EL (cell line): ENCODE measurements around the gene CIART.
A peak's percentile ranks its signal among the peaks of the same experiment; 100 is the strongest.
"Not testable (repeated sequence)": the region's sequence is repeated elsewhere in the genome, so short reads cannot be mapped to it uniquely, and the experiment has no call there.

Experiments used
- DNase-seq: peaks from one replicate; pipeline ENCODE4 v3.0.0-alpha.2; 2016

The CIART gene

GRCh38 chr1:150262388-150263320, 19.7 kb upstream of the CIART start:
- DNase-seq: no peak

GRCh38 chr1:150263549-150263948, 18.8 kb upstream of the CIART start:
- no peak for DNase-seq

GRCh38 chr1:150267896-150268295, 14.5 kb upstream of the CIART start:
- DNase-seq: no peak

- peak; percentile 25 for DNase-seq
Observed at GRCh38 chr1:150268340-150268704, 14.0 kb upstream of the CIART start.

- DNase-seq: peak; percentile 97
Observed at GRCh38 chr1:150268705-150269403, 13.5 kb upstream of the CIART start, which contains the start of gene APH1A. Gene APH1A, minus strand, starts transcription at chr1:150269016. Its CDS starts 206 bp downstream, at chr1:150268810.

- no peak for DNase-seq
Observed at GRCh38 chr1:150269451-150269850, 12.9 kb upstream of the CIART start.

- no peak for DNase-seq
Observed at GRCh38 chr1:150271291-150271959, 10.9 kb upstream of the CIART start.

- DNase-seq: no peak
Observed at GRCh38 chr1:150273311-150273710, 9.0 kb upstream of the CIART start.

GRCh38 chr1:150280138-150280707, 2.1 kb upstream of the CIART start:
- no peak for DNase-seq

GRCh38 chr1:150281221-150281757, 1.1 kb upstream of the CIART start:
- peak; percentile 75 for DNase-seq

- no peak for DNase-seq
Observed at GRCh38 chr1:150282558-150282958, 204 bp downstream of the CIART start.

GRCh38 chr1:150283260-150283659, 906 bp downstream of the CIART start:
- DNase-seq: no peak

- DNase-seq: no peak
Observed at GRCh38 chr1:150288382-150288781, 6.0 kb downstream of the CIART start.

- no peak for DNase-seq
Observed at GRCh38 chr1:150288822-150289221, 6.5 kb downstream of the CIART start.

- DNase-seq: peak; percentile 90
Observed at GRCh38 chr1:150293433-150294253, 11.3 kb downstream of the CIART start, which contains the start of gene MRPS21. Gene MRPS21, plus strand, starts transcription at chr1:150293861. Its CDS starts 506 bp downstream, at chr1:150294367.

- DNase-seq: no peak
Observed at GRCh38 chr1:150295476-150295875, 13.1 kb downstream of the CIART start.

GRCh38 chr1:150299716-150300115, 17.4 kb downstream of the CIART start:
- DNase-seq: no peak

- no peak for DNase-seq
Observed at GRCh38 chr1:150302338-150302737, 20.0 kb downstream of the CIART start.

- no peak for DNase-seq
Observed at GRCh38 chr1:150302902-150303301, 20.5 kb downstream of the CIART start.

GRCh38 chr1:150308585-150308984, 26.2 kb downstream of the CIART start:
- DNase-seq: not testable (repeated sequence)

GRCh38 chr1:150309758-150310508, 27.6 kb downstream of the CIART start:
- DNase-seq: no peak
